HG03354 (cell line): ENCODE results near the gene TP53BP2.
"Not testable (repeated sequence)": the region's sequence is repeated elsewhere in the genome, so short reads cannot be mapped to it uniquely, and the experiment has no call there.

Source experiments
- ATAC-seq: cut with Tn5 transposase; IDR thresholded peaks from one replicate; pipeline ENCODE4 v1.9.1; 2021; ENCODE audit warnings: mild to moderate bottlenecking; ENCODE audit not compliant: unreplicated experiment, poor library complexity, severe bottlenecking

TP53BP2 gene

GRCh38 chr1:223845810-223846682 lies at the start of gene TP53BP2:
TSS of gene TP53BP2 (minus strand) at chr1:223845947. CDS start at chr1:223845680, 267 bp downstream.
- peak; percentile 76 for ATAC-seq

- ATAC-seq, result not testable (repeated sequence)
Observed at GRCh38 chr1:223890494-223890893, 44.7 kb upstream of the TP53BP2 start.

GRCh38 chr1:223889319-223889718 lies 43.6 kb upstream of the TP53BP2 start:
- ATAC-seq, result not testable (repeated sequence)

- no peak for ATAC-seq
Observed at GRCh38 chr1:223887747-223888418, 42.1 kb upstream of the TP53BP2 start.

- no peak for ATAC-seq
Observed at GRCh38 chr1:223886516-223886921, 40.8 kb upstream of the TP53BP2 start.

- ATAC-seq, result no peak
Observed at GRCh38 chr1:223885614-223886013, 39.9 kb upstream of the TP53BP2 start.

- no peak for ATAC-seq
Observed at GRCh38 chr1:223878598-223879325, 33.0 kb upstream of the TP53BP2 start.

GRCh38 chr1:223877804-223878203 lies 32.1 kb upstream of the TP53BP2 start:
- ATAC-seq, result no peak

- ATAC-seq, result no peak
Observed at GRCh38 chr1:223876590-223876989, 30.8 kb upstream of the TP53BP2 start.

GRCh38 chr1:223873044-223873443 lies 27.3 kb upstream of the TP53BP2 start:
- ATAC-seq, result no peak

GRCh38 chr1:223872308-223872901 lies 26.7 kb upstream of the TP53BP2 start:
- ATAC-seq, result no peak

- no peak for ATAC-seq
Observed at GRCh38 chr1:223870617-223871574, 25.1 kb upstream of the TP53BP2 start.

- not testable (repeated sequence) for ATAC-seq
Observed at GRCh38 chr1:223864599-223865368, 19.0 kb upstream of the TP53BP2 start.

- ATAC-seq, result no peak
Observed at GRCh38 chr1:223864084-223864483, 18.3 kb upstream of the TP53BP2 start.

- ATAC-seq, result no peak
Observed at GRCh38 chr1:223861904-223862303, 16.2 kb upstream of the TP53BP2 start.

GRCh38 chr1:223860051-223860622 lies 14.4 kb upstream of the TP53BP2 start:
- no peak for ATAC-seq

- ATAC-seq, result no peak
Observed at GRCh38 chr1:223859058-223859457, 13.3 kb upstream of the TP53BP2 start.

- no peak for ATAC-seq
Observed at GRCh38 chr1:223856386-223856785, 10.6 kb upstream of the TP53BP2 start.
